ENCODE data around the gene TM6SF1.

Gene TM6SF1

DNA sequence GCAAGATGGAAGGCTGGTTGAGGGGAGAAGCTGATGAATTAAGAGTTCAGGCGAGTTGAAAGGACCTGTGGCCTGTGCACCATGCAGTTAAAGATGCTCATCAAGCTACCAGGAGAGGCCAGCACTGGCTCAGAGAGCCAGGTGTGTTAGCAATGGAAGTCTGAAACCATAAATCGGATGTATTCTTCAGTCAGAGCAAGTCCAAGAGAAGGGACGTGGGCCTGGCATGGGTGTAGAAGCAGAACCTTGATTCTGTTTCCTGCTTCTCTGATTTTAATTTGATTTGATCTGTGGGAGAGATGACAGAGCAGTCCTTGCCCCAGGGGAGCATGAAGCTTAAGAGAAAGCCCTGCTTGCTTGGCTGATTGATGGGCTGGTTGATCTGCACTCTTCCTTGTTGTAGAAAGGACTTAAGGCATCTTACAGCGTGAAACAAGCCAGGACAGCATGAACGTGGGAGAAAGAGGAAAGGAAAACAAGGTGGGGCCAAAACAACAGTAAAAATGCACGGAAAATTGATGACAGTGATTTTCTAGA lies 10.9 kb downstream of the TM6SF1 start:
- H2BK5ac ChIP-seq (ENCODE audit: low read length), result no peak overlapping the region
- H3K79me2 ChIP-seq (ENCODE audit: control insufficient read depth, insufficient read depth, low read length), result no peaks in the 10 kb centered on the region
- no CpG with 5 or more reads among the region's 6 CpGs for WGBS (ENCODE audit: extremely low coverage, insufficient coverage, low lambda C conversion rate)
- no peak overlapping the region for H4K8ac ChIP-seq (ENCODE audit: low read depth, low read length)
- H3K18ac ChIP-seq (ENCODE audit: low read length), result no peak overlapping the region
- H3K36me3 ChIP-seq (ENCODE audit: control insufficient read depth, insufficient read depth, low read length), result no peaks in the 10 kb centered on the region
- H2BK120ac ChIP-seq (ENCODE audit: low read depth, low read length), result no peak overlapping the region
- H3K79me1 ChIP-seq (ENCODE audit: low read length), result no peaks in the 10 kb centered on the region
- H3K27ac ChIP-seq (ENCODE audit: low read depth, low read length), result no peak overlapping the region
- no peak overlapping the region for H3K56ac ChIP-seq (ENCODE audit: low read length)
- no peaks in the 10 kb centered on the region for H3K27me3 ChIP-seq (ENCODE audit: insufficient read depth, low read length, poor library complexity)
- no peak overlapping the region for H3K4me2 ChIP-seq (ENCODE audit: low read length)
- no peak overlapping the region for H3K4ac ChIP-seq (ENCODE audit: low read depth, low read length)
- no peak overlapping the region for H2BK15ac ChIP-seq (replicated peaks; ENCODE audit: low read depth)
- no peak for DNase-seq
- no peak overlapping the region for H3K4me3 ChIP-seq (ENCODE audit: low read length)
- no peak overlapping the region for H4K5ac ChIP-seq (ENCODE audit: low read length)
- H3K23ac ChIP-seq (ENCODE audit: low read length), result peak overlapping the region; percentile 16
- H2AK5ac ChIP-seq (ENCODE audit: low read length), result no peak overlapping the region
- H3K4me1 ChIP-seq (ENCODE audit: control insufficient read depth, low read depth, low read length), result no peaks in the 10 kb centered on the region
- H3K9ac ChIP-seq (ENCODE audit: low read length), result no peak overlapping the region

DNA sequence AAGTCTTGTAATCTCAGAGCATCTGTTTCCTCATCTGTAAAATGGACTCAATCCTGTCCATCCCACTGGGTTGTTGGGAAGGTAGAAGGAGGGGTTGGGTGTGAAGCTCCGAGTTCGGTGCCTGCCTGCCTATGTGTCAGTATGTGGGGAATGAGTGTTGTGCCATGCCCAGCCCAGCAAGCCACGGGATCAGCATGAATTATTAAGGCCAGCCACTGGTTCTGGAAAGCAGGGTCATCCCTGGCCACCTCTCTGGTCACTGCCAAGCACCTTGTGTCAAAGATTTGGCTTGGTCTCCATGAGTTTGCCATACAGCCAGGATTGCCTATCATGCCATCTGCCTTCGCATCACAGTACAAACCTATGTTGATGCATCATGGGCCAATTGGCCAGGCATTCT lies 11.5 kb downstream of the TM6SF1 start:
- H3K27ac ChIP-seq (ENCODE audit: low read depth, low read length), result no peak overlapping the region
- H2BK120ac ChIP-seq (ENCODE audit: low read depth, low read length), result no peak overlapping the region
- H3K23ac ChIP-seq (ENCODE audit: low read length), result no peak overlapping the region
- no peak overlapping the region for H3K4me3 ChIP-seq (ENCODE audit: low read length)
- no peak overlapping the region for H4K5ac ChIP-seq (ENCODE audit: low read length)
- no peak overlapping the region for H2AK5ac ChIP-seq (ENCODE audit: low read length)
- no peak for DNase-seq
- H3K79me1 ChIP-seq (ENCODE audit: low read length), result no peaks in the 10 kb centered on the region
- no peak overlapping the region for H3K56ac ChIP-seq (ENCODE audit: low read length)
- H3K4me2 ChIP-seq (ENCODE audit: low read length), result no peak overlapping the region
- no peak overlapping the region for H2BK15ac ChIP-seq (replicated peaks; ENCODE audit: low read depth)
- H3K4ac ChIP-seq (ENCODE audit: low read depth, low read length), result no peak overlapping the region
- no peak overlapping the region for H3K9ac ChIP-seq (ENCODE audit: low read length)
- no peaks in the 10 kb centered on the region for H3K27me3 ChIP-seq (ENCODE audit: insufficient read depth, low read length, poor library complexity)
- H3K36me3 ChIP-seq (ENCODE audit: control insufficient read depth, insufficient read depth, low read length), result no peaks in the 10 kb centered on the region
- H4K8ac ChIP-seq (ENCODE audit: low read depth, low read length), result no peak overlapping the region
- no peak overlapping the region for H3K18ac ChIP-seq (ENCODE audit: low read length)
- WGBS (ENCODE audit: extremely low coverage, insufficient coverage, low lambda C conversion rate), result no CpG with 5 or more reads among the region's 4 CpGs
- no peaks in the 10 kb centered on the region for H3K79me2 ChIP-seq (ENCODE audit: control insufficient read depth, insufficient read depth, low read length)
- H2BK5ac ChIP-seq (ENCODE audit: low read length), result no peak overlapping the region
- H3K4me1 ChIP-seq (ENCODE audit: control insufficient read depth, low read depth, low read length), result no peaks in the 10 kb centered on the region

GRCh38 chr15:83119968-83120581 lies 12.6 kb downstream of the TM6SF1 start:
- Histone ChIP-seq H3K4me1 (ENCODE audit: control insufficient read depth, low read depth, low read length) (no peaks in the 10 kb centered on the region), H2BK15ac (replicated peaks; ENCODE audit: low read depth) (no peak overlapping the region), H3K4ac (ENCODE audit: low read depth, low read length) (no peak overlapping the region), H3K4me3 (ENCODE audit: low read length) (no peak overlapping the region), H4K8ac (ENCODE audit: low read depth, low read length) (no peak overlapping the region), H2BK120ac (ENCODE audit: low read depth, low read length) (no peak overlapping the region), H2BK5ac (ENCODE audit: low read length) (no peak overlapping the region), H3K56ac (ENCODE audit: low read length) (no peak overlapping the region), H3K27me3 (ENCODE audit: insufficient read depth, low read length, poor library complexity) (no peaks in the 10 kb centered on the region), H3K36me3 (ENCODE audit: control insufficient read depth, insufficient read depth, low read length) (no peaks in the 10 kb centered on the region), H2AK5ac (ENCODE audit: low read length) (no peak overlapping the region), H3K4me2 (ENCODE audit: low read length) (no peak overlapping the region), H3K79me2 (ENCODE audit: control insufficient read depth, insufficient read depth, low read length) (no peaks in the 10 kb centered on the region), H4K5ac (ENCODE audit: low read length) (no peak overlapping the region), H3K27ac (ENCODE audit: low read depth, low read length) (no peak overlapping the region), H3K79me1 (ENCODE audit: low read length) (no peaks in the 10 kb centered on the region), H3K23ac (ENCODE audit: low read length) (no peak overlapping the region), H3K9ac (ENCODE audit: low read length) (no peak overlapping the region), H3K18ac (ENCODE audit: low read length) (no peak overlapping the region)
- DNase-seq, result no peak
- no CpG with 5 or more reads among the region's 9 CpGs for WGBS (ENCODE audit: extremely low coverage, insufficient coverage, low lambda C conversion rate)

- Histone ChIP-seq H3K4me2 (ENCODE audit: low read length) (no peak overlapping the region), H3K23ac (ENCODE audit: low read length) (no peak overlapping the region), H2BK5ac (ENCODE audit: low read length) (no peak overlapping the region), H2BK120ac (ENCODE audit: low read depth, low read length) (no peak overlapping the region), H3K56ac (ENCODE audit: low read length) (no peak overlapping the region), H4K5ac (ENCODE audit: low read length) (no peak overlapping the region), H2BK15ac (replicated peaks; ENCODE audit: low read depth) (no peak overlapping the region), H3K27ac (ENCODE audit: low read depth, low read length) (no peak overlapping the region), H3K4me1 (ENCODE audit: control insufficient read depth, low read depth, low read length) (no peaks in the 10 kb centered on the region), H3K36me3 (ENCODE audit: control insufficient read depth, insufficient read depth, low read length) (no peaks in the 10 kb centered on the region), H3K4me3 (ENCODE audit: low read length) (no peak overlapping the region), H3K79me2 (ENCODE audit: control insufficient read depth, insufficient read depth, low read length) (no peaks in the 10 kb centered on the region), H3K79me1 (ENCODE audit: low read length) (no peaks in the 10 kb centered on the region), H3K27me3 (ENCODE audit: insufficient read depth, low read length, poor library complexity) (no peaks in the 10 kb centered on the region), H4K8ac (ENCODE audit: low read depth, low read length) (no peak overlapping the region), H3K18ac (ENCODE audit: low read length) (no peak overlapping the region), H2AK5ac (ENCODE audit: low read length) (no peak overlapping the region), H3K4ac (ENCODE audit: low read depth, low read length) (no peak overlapping the region), H3K9ac (ENCODE audit: low read length) (no peak overlapping the region)
- WGBS (ENCODE audit: extremely low coverage, insufficient coverage, low lambda C conversion rate), result no CpG with 5 or more reads among the region's 1 CpG
- no peak for DNase-seq
Observed at GRCh38 chr15:83123529-83123928, 16.1 kb downstream of the TM6SF1 start.

DNA sequence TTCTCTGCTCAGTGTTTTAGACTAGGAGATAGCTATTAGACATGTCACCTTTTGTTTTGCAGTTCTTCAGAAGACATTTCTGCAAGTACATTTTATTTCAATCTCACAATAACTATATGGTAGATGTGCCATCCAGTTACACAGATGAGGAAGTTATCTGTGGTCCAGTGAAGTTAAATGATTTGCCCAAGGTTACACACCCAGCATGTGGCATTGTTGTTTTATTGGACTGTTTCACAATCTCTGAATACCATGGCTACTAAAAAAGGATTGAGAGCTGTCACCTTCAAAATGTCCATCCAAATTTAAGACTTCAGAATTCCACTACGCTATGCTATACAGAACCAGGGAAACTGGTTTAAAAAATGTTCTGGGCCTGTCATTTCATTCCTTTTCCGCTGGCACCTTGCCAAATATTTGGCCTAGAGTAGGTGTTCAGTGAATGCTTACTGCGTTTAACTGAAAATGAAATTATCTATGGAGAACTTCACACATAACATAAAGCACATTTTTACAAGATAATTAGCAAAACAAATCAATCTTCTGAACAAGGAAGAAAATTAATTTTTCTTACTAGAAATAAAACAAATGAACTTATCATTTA lies 20.2 kb downstream of the TM6SF1 start:
- no peak overlapping the region for H4K5ac ChIP-seq (ENCODE audit: low read length)
- H3K4me3 ChIP-seq (ENCODE audit: low read length), result no peak overlapping the region
- no peak overlapping the region for H2BK15ac ChIP-seq (replicated peaks; ENCODE audit: low read depth)
- H3K18ac ChIP-seq (ENCODE audit: low read length), result no peak overlapping the region
- no peak overlapping the region for H3K56ac ChIP-seq (ENCODE audit: low read length)
- no peaks in the 10 kb centered on the region for H3K79me1 ChIP-seq (ENCODE audit: low read length)
- no peak overlapping the region for H2AK5ac ChIP-seq (ENCODE audit: low read length)
- H3K27ac ChIP-seq (ENCODE audit: low read depth, low read length), result no peak overlapping the region
- H2BK120ac ChIP-seq (ENCODE audit: low read depth, low read length), result no peak overlapping the region
- WGBS (ENCODE audit: extremely low coverage, insufficient coverage, low lambda C conversion rate), result no CpG with 5 or more reads among the region's 3 CpGs
- no peak overlapping the region for H4K8ac ChIP-seq (ENCODE audit: low read depth, low read length)
- DNase-seq, result no peak
- H3K9ac ChIP-seq (ENCODE audit: low read length), result no peak overlapping the region
- no peaks in the 10 kb centered on the region for H3K36me3 ChIP-seq (ENCODE audit: control insufficient read depth, insufficient read depth, low read length)
- H2BK5ac ChIP-seq (ENCODE audit: low read length), result no peak overlapping the region
- H3K4me1 ChIP-seq (ENCODE audit: control insufficient read depth, low read depth, low read length), result no peaks in the 10 kb centered on the region
- H3K4me2 ChIP-seq (ENCODE audit: low read length), result no peak overlapping the region
- no peak overlapping the region for H3K23ac ChIP-seq (ENCODE audit: low read length)
- no peaks in the 10 kb centered on the region for H3K27me3 ChIP-seq (ENCODE audit: insufficient read depth, low read length, poor library complexity)
- no peak overlapping the region for H3K4ac ChIP-seq (ENCODE audit: low read depth, low read length)
- H3K79me2 ChIP-seq (ENCODE audit: control insufficient read depth, insufficient read depth, low read length), result no peaks in the 10 kb centered on the region

GRCh38 chr15:83129791-83130190 lies 22.3 kb downstream of the TM6SF1 start:
- Histone ChIP-seq H3K79me1 (ENCODE audit: low read length) (no peaks in the 10 kb centered on the region), H2BK120ac (ENCODE audit: low read depth, low read length) (no peak overlapping the region), H3K23ac (ENCODE audit: low read length) (no peak overlapping the region), H3K56ac (ENCODE audit: low read length) (no peak overlapping the region), H2BK5ac (ENCODE audit: low read length) (no peak overlapping the region), H3K18ac (ENCODE audit: low read length) (no peak overlapping the region), H3K27ac (ENCODE audit: low read depth, low read length) (no peak overlapping the region), H3K4me2 (ENCODE audit: low read length) (no peak overlapping the region), H3K4me3 (ENCODE audit: low read length) (no peak overlapping the region), H4K5ac (ENCODE audit: low read length) (no peak overlapping the region), H3K27me3 (ENCODE audit: insufficient read depth, low read length, poor library complexity) (no peaks in the 10 kb centered on the region), H3K4me1 (ENCODE audit: control insufficient read depth, low read depth, low read length) (no peaks in the 10 kb centered on the region), H2BK15ac (replicated peaks; ENCODE audit: low read depth) (no peak overlapping the region), H3K4ac (ENCODE audit: low read depth, low read length) (no peak overlapping the region), H4K8ac (ENCODE audit: low read depth, low read length) (no peak overlapping the region), H2AK5ac (ENCODE audit: low read length) (no peak overlapping the region), H3K9ac (ENCODE audit: low read length) (no peak overlapping the region), H3K36me3 (ENCODE audit: control insufficient read depth, insufficient read depth, low read length) (no peaks in the 10 kb centered on the region), H3K79me2 (ENCODE audit: control insufficient read depth, insufficient read depth, low read length) (no peaks in the 10 kb centered on the region)
- no CpG with 5 or more reads among the region's 2 CpGs for WGBS (ENCODE audit: extremely low coverage, insufficient coverage, low lambda C conversion rate)
- DNase-seq, result no peak

Measured in mesendoderm (in vitro differentiated cells).